HepG2 (cell line): ENCODE data around the gene NR2F6. TPM values are rescaled to one million over a fixed set of nuclear protein-coding genes. Genes with fewer than 3 reads are reported as not detected.

Experiments used
- HNF4A ChIP-seq: sonication (generic); formaldehyde crosslinking; IDR thresholded peaks from 2 replicates; pipeline ENCODE4 v1.4.0; 2020; ENCODE audit warnings: missing genetic modification reagents
- HNRNPUL1 ChIP-seq: fragments of 200-400 bp; formaldehyde crosslinking; IDR thresholded peaks from 2 replicates; pipeline ENCODE4 v1.6.1; 2017; ENCODE audit warnings: low read depth, mild to moderate bottlenecking, low read length, moderate library complexity
- MEF2D ChIP-seq: sonication (generic); formaldehyde crosslinking; IDR thresholded peaks from 2 replicates; pipeline ENCODE4 v1.5.1; 2020; ENCODE audit warnings: mild to moderate bottlenecking, missing genetic modification reagents
- STAG1 ChIP-seq: sonication (generic); formaldehyde crosslinking; IDR thresholded peaks from 2 replicates; pipeline ENCODE4 v1.4.0; 2020; ENCODE audit warnings: missing genetic modification reagents
- ZBTB7B ChIP-seq: sonication (generic); formaldehyde crosslinking; IDR thresholded peaks from 2 replicates; pipeline ENCODE4 v1.4.0; 2020; ENCODE audit warnings: missing genetic modification reagents
- ZC3H4 ChIP-seq: sonication (generic); formaldehyde crosslinking; IDR thresholded peaks from 2 replicates; pipeline ENCODE4 v1.4.0; 2020; ENCODE audit warnings: missing genetic modification reagents, borderline replicate concordance
- ZFP82 ChIP-seq: sonication (generic); formaldehyde crosslinking; IDR thresholded peaks from 2 replicates; pipeline ENCODE4 v1.5.1; 2020; ENCODE audit warnings: mild to moderate bottlenecking, missing genetic modification reagents, borderline replicate concordance
- ZFP90 ChIP-seq: sonication (generic); formaldehyde crosslinking; IDR thresholded peaks from 2 replicates; pipeline ENCODE4 v1.8.0; 2022; ENCODE audit warnings: missing genetic modification reagents, mild to moderate bottlenecking, inconsistent platforms, borderline replicate concordance
- ZNF432 ChIP-seq: sonication (generic); formaldehyde crosslinking; IDR thresholded peaks from 2 replicates; pipeline ENCODE4 v1.5.0; 2020; ENCODE audit warnings: missing genetic modification reagents, mild to moderate bottlenecking, borderline replicate concordance
- ZSCAN9 ChIP-seq: IDR thresholded peaks from 2 replicates; pipeline ENCODE4 v1.6.1; 2016; ENCODE audit warnings: borderline replicate concordance
- polyA plus RNA-seq, 8 experiments: library from polyadenylated mRNA; depleted of rRNA in 3 of 8; stranded (reverse) in 7 of 8; unstranded in 1 of 8; fragments of >200 nt; fragmentation: Illumina TruSeq in 4 of 8; extraction: Trizol in 4 of 8; gene quantifications; 2 replicates each; pipeline versions ENCODE4 v1.2.1 to v1.2.3, GENCODE V29; 2011 to 2016; ENCODE audit warnings: low read depth in 4 of 8, missing spikeins in 1 of 8, mixed read lengths in 1 of 8; ENCODE audit not compliant: insufficient read depth in 1 of 8
- total RNA-seq, 5 experiments: library from RNA; depleted of rRNA; stranded (reverse); fragments of >200 nt; fragmentation: Illumina TruSeq; extraction: Trizol; gene quantifications; 2 replicates each; pipeline ENCODE4 v1.2.3, GENCODE V29; 2016; ENCODE audit warnings: low read depth in 1 of 5
- TF ChIP-seq, protein P1 (sequence below): IDR thresholded peaks from 2 replicates; pipeline ENCODE4 v1.4.0; 2020; ENCODE audit warnings: mild to moderate bottlenecking, missing genetic modification reagents
- TF ChIP-seq, protein P2 (sequence below): sonication (generic); formaldehyde crosslinking; IDR thresholded peaks from 2 replicates; pipeline ENCODE4 v1.4.0; 2020; ENCODE audit warnings: mild to moderate bottlenecking, missing genetic modification reagents
- TF ChIP-seq, protein P3 (sequence below): sonication (generic); formaldehyde crosslinking; IDR thresholded peaks from 2 replicates; pipeline ENCODE4 v1.4.0; 2020; ENCODE audit warnings: missing genetic modification reagents

NR2F6 gene
- total and polyA plus RNA-seq, 2 of the 13 experiments (the other 11 are each of a cell fraction or from before 2014, with no cell fraction given): 30.9 to 72.4 TPM

DNA sequence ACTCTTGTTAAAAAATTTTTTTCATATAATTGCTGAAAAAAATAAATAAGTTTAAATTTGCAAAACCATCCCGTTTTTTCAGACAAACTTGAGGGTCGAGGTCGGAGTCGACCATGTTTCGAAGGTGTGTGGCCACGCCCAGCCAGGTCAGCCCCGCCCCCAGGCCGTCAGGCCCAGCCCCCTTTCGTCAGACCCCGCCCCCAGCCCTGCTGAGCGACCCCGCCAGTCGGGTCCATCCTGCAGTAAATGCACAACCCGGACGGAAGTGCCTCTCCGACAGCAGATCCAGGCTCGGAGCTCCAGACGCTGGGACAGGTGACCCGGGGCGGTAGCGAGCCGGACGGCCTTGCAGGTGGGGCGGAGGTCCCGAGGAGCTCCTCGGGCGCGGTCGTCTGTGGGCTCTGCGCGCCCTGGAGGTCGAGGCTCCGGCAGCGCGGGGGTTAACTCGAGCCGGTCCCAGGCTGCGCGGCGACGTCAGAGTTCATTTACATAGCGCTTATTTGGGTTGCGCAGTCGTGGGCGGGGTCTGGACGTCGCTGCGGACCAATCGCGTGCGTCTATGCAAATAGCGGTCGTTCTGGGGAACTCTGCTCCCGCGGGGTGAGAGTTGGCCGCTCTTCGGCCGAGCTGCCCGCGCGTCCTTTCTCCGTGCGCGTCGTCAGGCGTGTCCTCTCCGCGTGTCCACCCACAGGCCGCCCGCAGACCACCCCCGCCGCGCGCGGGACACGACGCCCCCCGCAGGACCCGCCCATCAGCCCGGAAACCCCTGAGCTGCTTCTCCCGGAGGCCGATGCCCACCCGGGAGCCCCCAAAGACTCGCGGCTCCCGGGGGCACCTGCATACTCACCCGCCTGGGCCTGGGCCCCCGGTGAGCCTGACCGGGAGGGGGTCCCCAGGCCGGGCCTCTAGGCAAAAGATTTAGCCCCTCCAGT, 19.5 kb downstream of the NR2F6 start, which contains the start of gene OCEL1 (continued):
- TF ChIP-seq ZFP82 (CRISPR knock-in tag): no peak
- TF ChIP-seq, protein P1, sequence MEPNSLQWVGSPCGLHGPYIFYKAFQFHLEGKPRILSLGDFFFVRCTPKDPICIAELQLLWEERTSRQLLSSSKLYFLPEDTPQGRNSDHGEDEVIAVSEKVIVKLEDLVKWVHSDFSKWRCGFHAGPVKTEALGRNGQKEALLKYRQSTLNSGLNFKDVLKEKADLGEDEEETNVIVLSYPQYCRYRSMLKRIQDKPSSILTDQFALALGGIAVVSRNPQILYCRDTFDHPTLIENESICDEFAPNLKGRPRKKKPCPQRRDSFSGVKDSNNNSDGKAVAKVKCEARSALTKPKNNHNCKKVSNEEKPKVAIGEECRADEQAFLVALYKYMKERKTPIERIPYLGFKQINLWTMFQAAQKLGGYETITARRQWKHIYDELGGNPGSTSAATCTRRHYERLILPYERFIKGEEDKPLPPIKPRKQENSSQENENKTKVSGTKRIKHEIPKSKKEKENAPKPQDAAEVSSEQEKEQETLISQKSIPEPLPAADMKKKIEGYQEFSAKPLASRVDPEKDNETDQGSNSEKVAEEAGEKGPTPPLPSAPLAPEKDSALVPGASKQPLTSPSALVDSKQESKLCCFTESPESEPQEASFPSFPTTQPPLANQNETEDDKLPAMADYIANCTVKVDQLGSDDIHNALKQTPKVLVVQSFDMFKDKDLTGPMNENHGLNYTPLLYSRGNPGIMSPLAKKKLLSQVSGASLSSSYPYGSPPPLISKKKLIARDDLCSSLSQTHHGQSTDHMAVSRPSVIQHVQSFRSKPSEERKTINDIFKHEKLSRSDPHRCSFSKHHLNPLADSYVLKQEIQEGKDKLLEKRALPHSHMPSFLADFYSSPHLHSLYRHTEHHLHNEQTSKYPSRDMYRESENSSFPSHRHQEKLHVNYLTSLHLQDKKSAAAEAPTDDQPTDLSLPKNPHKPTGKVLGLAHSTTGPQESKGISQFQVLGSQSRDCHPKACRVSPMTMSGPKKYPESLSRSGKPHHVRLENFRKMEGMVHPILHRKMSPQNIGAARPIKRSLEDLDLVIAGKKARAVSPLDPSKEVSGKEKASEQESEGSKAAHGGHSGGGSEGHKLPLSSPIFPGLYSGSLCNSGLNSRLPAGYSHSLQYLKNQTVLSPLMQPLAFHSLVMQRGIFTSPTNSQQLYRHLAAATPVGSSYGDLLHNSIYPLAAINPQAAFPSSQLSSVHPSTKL (CRISPR knock-in tag): peak; percentile 6; the same call in 1 of the 2 replicates
- no peak for TF ChIP-seq HNRNPUL1
- peak; percentile 37; the same call in 1 of the 2 replicates for TF ChIP-seq ZFP90 (CRISPR knock-in tag)
- TF ChIP-seq ZBTB7B (CRISPR knock-in tag): peak; percentile 64
- TF ChIP-seq STAG1: no peak
- peak; percentile 54 for TF ChIP-seq HNF4A (CRISPR knock-in tag)
- TF ChIP-seq ZSCAN9: peak; percentile 6; the same call in 1 of the 2 replicates
- no peak for TF ChIP-seq ZNF432 (CRISPR knock-in tag)
- TF ChIP-seq, protein P2, sequence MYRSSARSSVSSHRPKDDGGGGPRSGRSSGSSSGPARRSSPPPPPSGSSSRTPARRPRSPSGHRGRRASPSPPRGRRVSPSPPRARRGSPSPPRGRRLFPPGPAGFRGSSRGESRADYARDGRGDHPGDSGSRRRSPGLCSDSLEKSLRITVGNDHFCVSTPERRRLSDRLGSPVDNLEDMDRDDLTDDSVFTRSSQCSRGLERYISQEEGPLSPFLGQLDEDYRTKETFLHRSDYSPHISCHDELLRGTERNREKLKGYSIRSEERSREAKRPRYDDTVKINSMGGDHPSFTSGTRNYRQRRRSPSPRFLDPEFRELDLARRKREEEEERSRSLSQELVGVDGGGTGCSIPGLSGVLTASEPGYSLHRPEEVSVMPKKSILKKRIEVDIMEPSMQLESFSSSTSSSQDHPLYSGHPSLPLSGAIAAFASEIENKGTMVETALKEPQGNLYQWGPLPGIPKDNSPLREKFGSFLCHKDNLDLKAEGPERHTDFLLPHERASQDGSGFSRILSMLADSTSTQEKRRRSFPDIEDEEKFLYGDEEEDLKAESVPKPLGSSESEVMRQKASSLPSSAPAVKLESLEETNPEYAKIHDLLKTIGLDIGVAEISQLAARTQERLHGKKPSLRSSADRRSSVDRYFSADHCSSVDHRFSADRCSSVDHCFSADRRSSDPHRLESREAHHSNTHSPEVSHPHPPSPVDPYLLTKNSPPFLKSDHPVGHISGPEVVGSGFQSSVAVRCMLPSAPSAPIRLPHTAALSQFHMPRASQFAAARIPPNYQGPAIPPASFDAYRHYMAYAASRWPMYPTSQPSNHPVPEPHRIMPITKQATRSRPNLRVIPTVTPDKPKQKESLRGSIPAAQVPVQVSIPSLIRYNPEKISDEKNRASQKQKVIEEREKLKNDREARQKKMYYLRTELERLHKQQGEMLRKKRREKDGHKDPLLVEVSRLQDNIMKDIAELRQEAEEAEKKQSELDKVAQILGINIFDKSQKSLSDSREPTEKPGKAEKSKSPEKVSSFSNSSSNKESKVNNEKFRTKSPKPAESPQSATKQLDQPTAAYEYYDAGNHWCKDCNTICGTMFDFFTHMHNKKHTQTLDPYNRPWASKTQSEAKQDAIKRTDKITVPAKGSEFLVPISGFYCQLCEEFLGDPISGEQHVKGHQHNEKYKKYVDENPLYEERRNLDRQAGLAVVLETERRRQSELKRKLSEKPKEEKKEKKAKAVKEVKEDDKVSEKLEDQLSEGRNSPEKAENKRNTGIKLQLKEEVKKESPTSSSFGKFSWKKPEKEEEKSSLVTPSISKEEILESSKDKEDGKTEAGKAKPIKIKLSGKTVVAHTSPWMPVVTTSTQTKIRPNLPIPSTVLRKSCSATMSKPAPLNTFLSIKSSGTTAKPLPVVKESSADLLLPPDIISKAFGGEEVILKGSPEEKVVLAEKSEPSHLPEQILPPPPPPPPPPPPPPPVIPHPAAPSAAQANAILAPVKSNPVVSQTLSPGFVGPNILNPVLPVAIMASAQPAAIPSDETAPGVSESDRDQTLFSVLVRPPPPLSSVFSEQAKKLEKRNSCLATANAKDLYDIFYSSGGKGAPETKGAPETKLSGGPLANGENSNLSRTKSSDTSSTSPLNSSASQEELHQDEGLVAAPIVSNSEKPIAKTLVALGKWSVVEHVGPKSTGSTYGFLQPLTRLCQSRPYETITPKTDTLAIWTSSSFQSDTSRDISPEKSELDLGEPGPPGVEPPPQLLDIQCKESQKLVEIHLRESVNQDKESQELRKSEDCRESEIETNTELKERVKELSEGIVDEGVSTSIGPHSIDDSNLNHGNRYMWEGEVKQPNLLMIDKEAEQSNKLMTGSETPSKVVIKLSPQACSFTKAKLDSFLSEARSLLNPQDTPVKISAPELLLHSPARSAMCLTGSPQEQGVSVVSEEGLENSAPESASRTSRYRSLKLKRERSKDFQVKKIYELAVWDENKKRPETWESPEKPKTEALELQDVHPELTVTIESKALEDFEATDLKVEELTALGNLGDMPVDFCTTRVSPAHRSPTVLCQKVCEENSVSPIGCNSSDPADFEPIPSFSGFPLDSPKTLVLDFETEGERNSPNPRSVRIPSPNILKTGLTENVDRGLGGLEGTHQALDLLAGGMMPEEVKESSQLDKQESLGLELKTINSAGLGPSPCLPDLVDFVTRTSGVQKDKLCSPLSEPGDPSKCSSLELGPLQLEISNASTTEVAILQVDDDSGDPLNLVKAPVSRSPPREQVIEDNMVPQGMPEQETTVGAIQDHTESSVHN (CRISPR knock-in tag): no peak
- TF ChIP-seq ZC3H4: no peak
- TF ChIP-seq MEF2D: peak; percentile 62; the same call in 1 of the 2 replicates
- TF ChIP-seq, protein P3, sequence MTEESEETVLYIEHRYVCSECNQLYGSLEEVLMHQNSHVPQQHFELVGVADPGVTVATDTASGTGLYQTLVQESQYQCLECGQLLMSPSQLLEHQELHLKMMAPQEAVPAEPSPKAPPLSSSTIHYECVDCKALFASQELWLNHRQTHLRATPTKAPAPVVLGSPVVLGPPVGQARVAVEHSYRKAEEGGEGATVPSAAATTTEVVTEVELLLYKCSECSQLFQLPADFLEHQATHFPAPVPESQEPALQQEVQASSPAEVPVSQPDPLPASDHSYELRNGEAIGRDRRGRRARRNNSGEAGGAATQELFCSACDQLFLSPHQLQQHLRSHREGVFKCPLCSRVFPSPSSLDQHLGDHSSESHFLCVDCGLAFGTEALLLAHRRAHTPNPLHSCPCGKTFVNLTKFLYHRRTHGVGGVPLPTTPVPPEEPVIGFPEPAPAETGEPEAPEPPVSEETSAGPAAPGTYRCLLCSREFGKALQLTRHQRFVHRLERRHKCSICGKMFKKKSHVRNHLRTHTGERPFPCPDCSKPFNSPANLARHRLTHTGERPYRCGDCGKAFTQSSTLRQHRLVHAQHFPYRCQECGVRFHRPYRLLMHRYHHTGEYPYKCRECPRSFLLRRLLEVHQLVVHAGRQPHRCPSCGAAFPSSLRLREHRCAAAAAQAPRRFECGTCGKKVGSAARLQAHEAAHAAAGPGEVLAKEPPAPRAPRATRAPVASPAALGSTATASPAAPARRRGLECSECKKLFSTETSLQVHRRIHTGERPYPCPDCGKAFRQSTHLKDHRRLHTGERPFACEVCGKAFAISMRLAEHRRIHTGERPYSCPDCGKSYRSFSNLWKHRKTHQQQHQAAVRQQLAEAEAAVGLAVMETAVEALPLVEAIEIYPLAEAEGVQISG (CRISPR knock-in tag): no peak; the same call in 1 of the 2 replicates
